K562 (cell line): Measurements from ENCODE around the gene HAGHL. TPM values are rescaled to one million over a fixed set of nuclear protein-coding genes. Genes with fewer than 3 reads are reported as not detected.

ENCODE experiments used
- FOXJ2 ChIP-seq: fragments of 200-800 bp; sonication (Bioruptor generic); IDR thresholded peaks from 2 replicates; pipeline ENCODE4 v1.6.1; 2016; ENCODE audit warnings: missing genetic modification characterization, missing compliant biosample characterization
- ID3 ChIP-seq, 2 experiments: fragments of 250-450 bp in 1 of 2; fragments of 450-650 bp in 1 of 2; sonication (Bioruptor Pico) in 1 of 2; IDR thresholded peaks; 2 replicates each; pipeline versions ENCODE4 v1.6.1 to v1.8.0; 2016 to 2021; ENCODE audit warnings: mild to moderate bottlenecking in 2 of 2, moderate library complexity in 2 of 2, missing compliant biosample characterization in 1 of 2, missing genetic modification characterization in 1 of 2
- ILK ChIP-seq: fragments of 450-650 bp; IDR thresholded peaks from 2 replicates; pipeline ENCODE4 v1.6.1; 2016; ENCODE audit warnings: missing genetic modification characterization, low read depth, mild to moderate bottlenecking, missing compliant biosample characterization, moderate library complexity, borderline replicate concordance
- LCOR ChIP-seq: sonication (generic); formaldehyde crosslinking; IDR thresholded peaks from 2 replicates; pipeline ENCODE4 v1.8.0; 2022; ENCODE audit warnings: mild to moderate bottlenecking, missing genetic modification reagents
- MAX ChIP-seq: sonication (generic); formaldehyde crosslinking; IDR thresholded peaks from 2 replicates; pipeline ENCODE4 v1.9.0; 2022; ENCODE audit warnings: mild to moderate bottlenecking, missing genetic modification reagents
- POLR2G ChIP-seq: fragments of 200-400 bp; formaldehyde crosslinking; IDR thresholded peaks from 2 replicates; pipeline ENCODE4 v1.6.1; 2017; ENCODE audit warnings: low read depth, mild to moderate bottlenecking, antibody characterized with exemption, low read length, moderate library complexity
- TAF9B ChIP-seq: fragments of 450-650 bp; IDR thresholded peaks from 2 replicates; pipeline ENCODE4 v1.6.1; 2018; ENCODE audit warnings: mild to moderate bottlenecking; ENCODE audit not compliant: partially characterized antibody
- ZNF184 ChIP-seq: sonication (generic); formaldehyde crosslinking; IDR thresholded peaks from 2 replicates; pipeline ENCODE4 v1.5.0; 2020; ENCODE audit warnings: missing genetic modification reagents
- ZNF407 ChIP-seq: fragments of 450-650 bp; IDR thresholded peaks from 2 replicates; pipeline ENCODE4 v1.6.1; 2016; ENCODE audit warnings: low read depth
- ZNF41 ChIP-seq: fragments of 250-450 bp; sonication (Bioruptor Pico); conservative IDR thresholded peaks from 2 replicates; pipeline ENCODE4 v1.4.0; 2020; ENCODE audit warnings: mild to moderate bottlenecking
- polyA plus RNA-seq, 8 experiments: library from polyadenylated mRNA; depleted of rRNA in 4 of 8; stranded (reverse) in 5 of 8; unstranded in 3 of 8; fragments of >200 nt; fragmentation: Nextera tagmentation in 2 of 8; fragmentation: Illumina TruSeq in 1 of 8; extraction: Ambion mirVana in 2 of 8; extraction: Trizol in 1 of 8; gene quantifications; 2 replicates each; pipeline versions ENCODE4 v1.2.1 to v1.2.3, GENCODE V29; 2011 to 2014; ENCODE audit warnings: inconsistent platforms in 1 of 8, missing spikeins in 1 of 8
- total RNA-seq, 7 experiments: library from RNA; depleted of rRNA in 6 of 7; stranded (reverse); fragments of >200 nt in 6 of 7; fragmentation: Illumina TruSeq in 2 of 7; extraction: Trizol in 2 of 7; gene quantifications; 2 replicates each; pipeline versions ENCODE4 v1.2.1 to v1.2.3, GENCODE V29; 2011 to 2021; ENCODE audit warnings: low replicate concordance in 1 of 7
- TF ChIP-seq, protein P1 (sequence below), 2 experiments: fragments of 450-650 bp in 1 of 2; IDR thresholded peaks; 2 replicates each; pipeline ENCODE4 v1.6.1; 2011 to 2017; ENCODE audit warnings: low read depth in 2 of 2, antibody characterized with exemption in 1 of 2, borderline replicate concordance in 1 of 2, low read length in 1 of 2, mild to moderate bottlenecking in 1 of 2, mixed read lengths in 1 of 2; ENCODE audit not compliant: control insufficient read depth in 1 of 2

Gene HAGHL
- total and polyA plus RNA-seq, 9 of the 15 experiments (the other 6 are each of a cell fraction or from before 2014, with no cell fraction given): 0.31 to 83.4 (median 20.7) TPM

- TF ChIP-seq FOXJ2 (tag): no peak
- no peak for TF ChIP-seq ZNF41 (CRISPR knock-in tag)
- no peak for TF ChIP-seq ZNF184 (CRISPR knock-in tag)
- TF ChIP-seq POLR2G: no peak; the same call in 1 of the 2 replicates
- no peak for TF ChIP-seq ID3 (CRISPR knock-in tag; IDR thresholded peaks at IDR 0.05)
- TF ChIP-seq ID3 (tag; IDR thresholded peaks at IDR 0.05): no peak
- TF ChIP-seq LCOR (CRISPR knock-in tag): no peak
- TF ChIP-seq MAX (CRISPR knock-in tag): no peak; the same call in 1 of the 2 replicates
- no peak for TF ChIP-seq TAF9B
- TF ChIP-seq ZNF407: no peak
- no peak for TF ChIP-seq ILK (tag)
- TF ChIP-seq, protein P1, sequence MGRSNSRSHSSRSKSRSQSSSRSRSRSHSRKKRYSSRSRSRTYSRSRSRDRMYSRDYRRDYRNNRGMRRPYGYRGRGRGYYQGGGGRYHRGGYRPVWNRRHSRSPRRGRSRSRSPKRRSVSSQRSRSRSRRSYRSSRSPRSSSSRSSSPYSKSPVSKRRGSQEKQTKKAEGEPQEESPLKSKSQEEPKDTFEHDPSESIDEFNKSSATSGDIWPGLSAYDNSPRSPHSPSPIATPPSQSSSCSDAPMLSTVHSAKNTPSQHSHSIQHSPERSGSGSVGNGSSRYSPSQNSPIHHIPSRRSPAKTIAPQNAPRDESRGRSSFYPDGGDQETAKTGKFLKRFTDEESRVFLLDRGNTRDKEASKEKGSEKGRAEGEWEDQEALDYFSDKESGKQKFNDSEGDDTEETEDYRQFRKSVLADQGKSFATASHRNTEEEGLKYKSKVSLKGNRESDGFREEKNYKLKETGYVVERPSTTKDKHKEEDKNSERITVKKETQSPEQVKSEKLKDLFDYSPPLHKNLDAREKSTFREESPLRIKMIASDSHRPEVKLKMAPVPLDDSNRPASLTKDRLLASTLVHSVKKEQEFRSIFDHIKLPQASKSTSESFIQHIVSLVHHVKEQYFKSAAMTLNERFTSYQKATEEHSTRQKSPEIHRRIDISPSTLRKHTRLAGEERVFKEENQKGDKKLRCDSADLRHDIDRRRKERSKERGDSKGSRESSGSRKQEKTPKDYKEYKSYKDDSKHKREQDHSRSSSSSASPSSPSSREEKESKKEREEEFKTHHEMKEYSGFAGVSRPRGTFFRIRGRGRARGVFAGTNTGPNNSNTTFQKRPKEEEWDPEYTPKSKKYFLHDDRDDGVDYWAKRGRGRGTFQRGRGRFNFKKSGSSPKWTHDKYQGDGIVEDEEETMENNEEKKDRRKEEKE (IDR thresholded peaks at IDR 0.05; ENCODE audit: borderline replicate concordance in 1 of 2, control insufficient read depth in 1 of 2, low read depth in 2 of 2, low read length in 1 of 2): no peak
- TF ChIP-seq, all 486 proteins: peak for 40
Measured at GRCh38 chr16:700684-701584, 26.0 kb upstream of the HAGHL start (continued).
